HS-5 (cell line): ENCODE measurements around the gene CYP26C1.

ENCODE experiments used
- DNase-seq: peaks from one replicate; pipeline ENCODE4 v3.0.0-alpha.2; 2012; ENCODE audit warnings: low read depth

CYP26C1 gene

DNA sequence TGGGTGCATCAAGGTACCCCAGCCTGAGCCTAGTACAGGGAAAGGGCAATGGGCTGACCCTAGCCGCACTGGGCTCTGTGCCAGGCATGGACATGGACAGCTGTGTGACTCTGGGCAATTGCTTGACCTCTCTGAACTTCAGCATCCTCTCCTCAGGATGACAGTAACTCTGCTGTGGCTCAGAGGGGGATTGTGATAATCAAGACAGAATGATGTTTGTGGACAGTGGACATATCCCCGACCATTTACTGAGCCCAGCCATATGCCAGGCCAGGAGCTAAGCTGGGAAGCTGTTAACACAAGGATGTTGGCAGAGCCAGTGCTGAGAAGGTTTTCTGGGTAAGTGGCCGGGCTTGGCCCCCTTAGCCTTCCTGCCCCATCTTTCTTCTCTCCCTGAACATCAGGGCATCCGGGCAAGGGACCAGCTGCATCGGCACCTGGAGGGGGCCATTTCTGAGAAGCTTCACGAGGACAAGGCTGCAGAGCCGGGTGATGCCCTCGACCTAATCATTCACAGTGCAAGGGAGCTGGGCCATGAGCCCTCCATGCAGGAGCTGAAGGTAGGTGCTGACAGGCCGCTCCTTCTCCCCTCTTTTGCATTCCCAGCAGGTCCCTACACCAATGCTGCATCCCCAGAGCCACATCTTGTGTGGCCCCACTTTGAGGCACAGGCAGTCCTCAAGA lies 3.5 kb downstream of the CYP26C1 start:
- no peak for DNase-seq

DNA sequence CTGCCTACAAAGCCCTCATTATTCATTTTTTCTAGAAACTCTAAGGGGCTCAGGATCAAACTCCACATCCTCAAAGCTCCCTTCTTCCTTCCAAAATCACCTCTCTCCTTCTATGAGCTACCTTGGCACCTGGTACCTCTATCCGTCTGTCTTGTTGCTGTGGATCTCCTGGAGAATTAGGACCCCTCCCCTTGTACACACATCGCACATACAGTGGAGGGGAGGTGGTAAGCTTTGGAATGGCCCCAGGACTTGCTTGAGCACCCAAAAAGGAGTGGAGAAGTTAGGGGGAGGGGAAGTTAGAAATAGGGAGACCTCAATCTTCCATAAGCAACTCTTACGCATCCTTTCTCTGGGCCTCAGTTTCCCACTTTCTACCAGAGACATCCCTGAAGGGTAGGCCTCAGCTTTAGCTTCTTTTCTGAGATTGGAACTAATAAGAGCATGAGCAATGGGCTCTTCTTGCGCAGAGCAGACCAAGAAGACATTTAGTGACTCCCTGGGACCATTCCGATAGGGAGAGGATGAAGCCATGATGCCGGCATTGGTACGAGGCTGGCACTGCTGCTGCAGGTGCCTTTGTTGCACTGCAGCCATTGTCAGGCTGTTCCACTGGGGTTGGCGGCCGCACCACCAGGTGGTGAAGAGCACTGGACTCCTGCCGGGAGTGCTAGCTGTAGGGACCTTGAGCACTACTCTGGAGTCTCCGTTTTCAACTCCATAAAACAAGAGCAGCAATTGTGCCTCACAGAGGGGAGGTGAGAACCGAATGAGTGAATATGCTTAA lies 4.5 kb downstream of the CYP26C1 start:
- no peak for DNase-seq

DNA sequence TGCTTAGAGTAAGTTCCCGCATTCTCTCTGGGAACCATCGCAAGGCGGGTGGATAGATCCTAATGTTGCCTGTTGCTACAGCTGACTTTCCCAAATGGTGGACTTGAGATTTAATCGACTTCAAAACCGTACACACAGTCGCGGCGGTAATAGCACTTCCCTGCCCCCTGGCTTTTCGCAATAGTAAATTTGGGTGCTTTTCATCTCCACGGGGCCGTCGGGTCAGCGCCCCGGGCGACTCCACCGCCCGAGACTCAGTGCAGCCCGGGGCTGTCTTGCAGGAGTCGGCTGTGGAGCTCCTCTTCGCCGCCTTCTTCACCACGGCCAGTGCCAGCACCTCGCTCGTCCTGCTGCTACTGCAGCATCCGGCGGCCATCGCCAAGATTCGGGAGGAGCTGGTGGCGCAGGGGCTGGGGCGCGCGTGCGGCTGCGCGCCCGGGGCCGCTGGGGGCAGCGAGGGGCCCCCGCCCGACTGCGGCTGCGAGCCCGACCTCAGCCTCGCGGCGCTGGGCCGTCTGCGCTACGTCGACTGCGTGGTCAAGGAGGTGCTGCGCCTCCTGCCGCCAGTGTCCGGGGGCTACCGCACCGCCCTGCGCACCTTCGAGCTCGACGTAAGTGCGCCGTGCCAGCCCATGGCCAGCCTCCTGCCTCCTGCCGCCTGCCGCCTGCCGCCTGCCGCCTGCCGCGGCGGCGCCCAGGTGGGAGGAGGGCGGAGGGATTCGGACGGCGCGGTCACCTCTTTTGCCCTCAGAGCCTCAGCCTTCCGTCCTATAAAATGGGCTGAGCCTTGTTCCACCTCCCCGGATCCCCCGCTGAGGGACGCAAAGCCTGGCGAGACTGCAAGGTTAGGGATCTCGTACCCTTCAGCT lies 5.3 kb downstream of the CYP26C1 start:
- no peak for DNase-seq

DNA sequence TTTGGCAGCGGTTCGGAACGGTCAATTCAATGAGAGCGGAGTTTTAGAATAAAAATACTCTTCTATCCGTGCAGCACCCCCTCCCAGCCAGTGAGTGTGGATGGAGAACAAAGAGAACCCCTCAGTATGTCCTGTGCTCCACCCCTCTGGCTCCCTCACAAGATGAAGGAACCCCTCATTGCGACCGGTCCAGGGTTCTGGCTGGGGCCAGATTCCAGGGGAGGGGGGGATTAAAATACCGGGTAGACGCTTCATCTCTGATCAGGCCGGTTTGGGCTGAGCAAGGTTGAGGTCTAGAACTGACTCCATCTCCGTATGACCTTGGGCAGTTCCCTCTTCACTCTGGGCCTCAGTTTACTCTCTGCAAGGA lies 5.9 kb downstream of the CYP26C1 start:
- no peak for DNase-seq

DNA sequence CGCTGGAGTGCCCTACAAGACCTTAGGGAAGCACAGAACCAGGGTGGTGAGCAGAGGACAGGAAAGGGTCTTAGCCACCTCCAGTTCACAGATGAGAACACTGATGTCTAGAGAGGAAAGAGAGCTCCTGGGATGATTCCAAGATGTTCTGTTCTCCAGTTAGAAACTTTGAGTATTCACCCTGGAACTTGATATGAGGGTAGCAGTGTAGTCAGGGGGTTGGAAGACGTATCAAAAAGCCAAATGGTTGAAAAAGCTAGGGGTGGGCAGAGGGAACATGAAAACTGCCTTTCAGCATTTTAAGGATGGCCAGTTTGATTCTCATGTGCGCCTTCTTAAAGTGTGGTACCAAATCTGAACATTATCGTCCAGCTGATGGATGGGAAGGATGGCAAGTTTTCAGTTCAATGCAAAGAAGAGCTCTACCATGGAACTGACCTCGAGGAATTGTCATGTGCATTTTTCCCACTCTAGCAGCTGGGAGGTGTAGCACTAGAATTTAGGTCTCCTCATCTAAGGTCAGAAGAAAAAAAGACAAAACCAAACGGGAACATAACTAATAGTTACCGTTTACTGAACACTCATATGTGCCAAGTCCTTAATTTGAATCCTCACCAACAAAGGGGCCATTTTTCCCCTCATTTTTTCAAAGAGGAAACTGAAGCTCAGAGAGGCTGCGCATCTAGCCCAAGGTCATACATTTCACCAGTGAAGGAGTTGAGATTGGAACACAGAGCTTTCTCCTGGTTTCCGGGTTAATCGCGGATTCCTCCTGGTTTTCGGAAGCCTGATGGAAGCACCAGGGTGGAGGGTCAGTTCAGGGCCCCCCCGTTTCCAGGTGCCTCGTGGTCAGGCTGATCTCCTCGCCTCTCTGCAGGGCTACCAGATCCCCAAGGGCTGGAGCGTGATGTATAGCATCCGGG lies 7.1 kb downstream of the CYP26C1 start:
- DNase-seq: no peak

DNA sequence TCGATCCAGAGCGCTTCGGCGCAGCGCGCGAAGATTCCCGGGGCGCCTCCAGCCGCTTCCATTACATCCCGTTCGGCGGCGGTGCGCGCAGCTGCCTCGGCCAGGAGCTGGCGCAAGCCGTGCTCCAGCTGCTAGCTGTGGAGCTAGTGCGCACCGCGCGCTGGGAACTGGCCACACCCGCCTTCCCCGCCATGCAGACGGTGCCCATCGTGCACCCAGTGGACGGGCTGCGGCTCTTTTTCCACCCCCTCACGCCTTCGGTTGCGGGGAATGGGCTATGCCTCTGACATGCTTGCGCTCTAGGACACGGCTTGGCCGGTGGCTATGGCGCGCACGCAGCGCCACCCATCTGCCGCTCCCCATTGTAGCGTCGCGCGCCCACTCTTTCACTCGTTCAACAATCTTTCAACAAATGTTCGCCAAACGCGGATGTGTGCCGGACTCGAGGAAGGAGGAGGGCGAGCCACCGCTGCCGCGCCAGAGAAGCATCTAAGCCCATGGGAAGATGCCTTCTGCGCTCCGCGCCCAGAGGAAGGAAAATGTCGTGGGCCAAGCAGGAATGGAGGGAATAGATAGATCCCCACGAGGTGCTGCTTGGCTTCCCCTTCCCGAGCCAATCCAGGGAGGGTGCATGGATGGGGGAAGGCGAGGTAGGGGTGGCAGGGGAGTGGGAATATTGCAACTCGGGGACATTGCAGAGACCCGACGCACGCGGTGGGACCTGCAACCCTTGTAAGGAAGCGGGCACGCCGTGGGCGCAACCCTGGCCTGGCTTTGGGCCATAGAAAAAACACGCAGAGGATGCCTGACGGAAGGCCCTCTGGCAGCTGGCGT lies 8.0 kb downstream of the CYP26C1 start:
- DNase-seq: no peak

DNA sequence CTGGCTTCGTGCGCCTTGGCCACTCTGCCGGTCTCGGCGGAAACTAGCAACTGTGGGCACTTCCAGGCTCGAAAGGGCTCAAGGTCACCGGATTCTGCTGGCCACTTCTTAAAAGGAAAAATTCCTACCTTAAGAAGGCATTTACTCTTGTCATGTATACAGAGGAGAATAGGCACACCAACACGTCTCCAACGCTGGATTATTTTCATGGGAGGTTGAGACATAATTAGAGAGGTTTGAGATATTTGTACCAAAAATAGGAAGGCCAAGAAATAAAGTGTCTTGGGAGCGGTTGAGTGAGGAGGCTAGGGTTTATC lies 8.6 kb downstream of the CYP26C1 start:
- no peak for DNase-seq

DNA sequence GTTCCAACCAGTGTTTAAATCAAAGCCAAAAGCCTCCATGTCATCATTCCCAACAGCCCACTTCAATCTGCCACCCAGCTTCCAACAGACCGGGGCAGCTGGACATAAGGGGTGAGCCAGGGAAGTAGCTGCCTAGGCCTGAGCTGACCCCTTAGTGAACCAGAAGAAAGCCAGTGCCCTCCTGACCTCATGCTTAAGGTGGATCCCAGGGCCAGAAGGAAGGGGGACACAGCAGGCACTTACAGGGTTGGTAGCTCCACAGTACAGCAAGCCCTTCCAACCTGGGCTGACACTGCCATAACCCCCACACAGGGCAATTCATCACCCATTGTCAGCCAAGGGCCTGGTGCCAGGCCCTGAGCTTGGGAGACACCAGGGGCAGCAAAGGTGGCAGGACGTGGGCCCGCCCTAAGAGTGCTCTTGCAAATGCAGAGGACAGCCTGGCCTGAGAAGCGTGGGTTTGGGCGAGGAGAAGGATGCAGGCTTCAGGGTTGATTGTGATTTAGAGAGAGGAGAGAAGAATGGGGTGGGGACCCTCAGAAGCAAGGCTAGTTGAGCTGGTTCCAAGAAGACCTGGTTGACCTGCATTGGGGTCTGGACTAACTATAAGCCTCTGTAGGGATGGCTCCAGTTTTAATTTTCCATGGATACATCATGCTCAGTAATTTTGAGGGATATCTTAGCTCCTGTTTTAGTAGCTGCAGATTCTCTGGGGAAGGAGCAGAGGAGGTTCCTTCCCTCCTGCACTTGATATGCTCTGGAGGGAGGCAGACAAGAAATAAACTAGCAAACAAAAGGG lies 10.0 kb downstream of the CYP26C1 start:
- no peak for DNase-seq

DNA sequence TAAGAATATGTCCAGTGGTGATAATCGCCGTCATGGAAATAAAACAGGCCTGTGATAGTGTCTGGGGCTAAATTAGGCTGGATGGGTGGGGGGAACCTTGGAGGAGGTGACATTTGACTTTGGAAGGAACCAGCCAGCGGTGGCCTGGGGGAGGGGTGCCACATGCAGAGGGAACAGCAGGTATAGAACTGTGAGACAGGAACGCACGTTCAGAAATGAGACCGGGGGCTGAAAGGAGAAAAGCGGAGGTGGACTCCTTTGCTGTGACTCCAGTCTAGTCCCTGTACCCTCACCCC lies 10.5 kb downstream of the CYP26C1 start:
- DNase-seq: no peak

DNA sequence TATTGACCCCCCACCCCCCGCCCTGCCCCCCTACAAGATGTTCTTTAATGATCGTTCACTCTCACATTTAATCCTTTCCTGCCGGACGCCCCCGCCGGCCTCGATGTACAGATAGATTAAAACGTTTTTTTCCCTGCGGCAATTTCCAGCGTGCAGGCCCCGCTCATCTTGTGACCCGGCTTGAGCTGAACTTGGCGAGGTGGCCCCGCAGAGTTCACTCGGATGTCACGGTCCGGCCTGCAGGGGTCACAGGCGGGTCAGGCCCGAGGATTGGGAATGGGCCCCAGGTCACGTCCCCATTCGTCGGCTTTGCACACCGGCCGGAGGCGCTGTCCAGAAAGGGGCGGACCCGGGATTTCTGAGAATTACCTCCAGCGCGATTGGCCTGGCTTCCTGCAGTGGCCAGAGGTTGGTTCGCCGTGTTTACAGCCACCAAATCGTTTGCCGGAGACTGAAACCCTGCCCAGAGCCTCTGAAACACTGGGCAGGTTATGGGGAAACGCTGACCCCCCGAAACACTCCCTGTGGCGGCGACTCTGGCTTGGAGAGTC lies 11.2 kb downstream of the CYP26C1 start:
- DNase-seq: no peak

DNA sequence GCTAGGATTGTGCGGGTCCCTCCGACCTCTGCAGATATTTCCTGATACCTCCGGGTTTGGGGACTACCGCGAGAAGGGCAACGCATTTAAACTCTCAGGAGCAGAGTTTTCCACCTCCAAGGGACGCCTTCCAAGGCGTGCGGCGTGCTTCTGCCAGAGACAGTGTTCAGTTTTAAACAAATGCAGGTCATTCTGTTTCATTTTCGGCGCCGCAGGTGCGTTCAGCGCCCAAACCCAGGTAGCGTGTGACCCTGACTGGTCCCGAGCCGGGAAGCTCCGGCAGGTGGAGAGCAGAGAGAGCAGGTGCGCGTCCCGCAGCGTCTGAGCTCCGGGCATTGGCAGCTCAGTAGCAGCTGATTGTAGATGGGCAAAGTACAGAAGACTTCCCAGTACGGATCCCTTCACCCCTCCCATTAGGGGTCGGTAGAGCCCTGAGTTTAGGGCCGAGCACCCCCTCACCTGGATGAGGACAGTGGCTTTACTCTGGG lies 11.7 kb downstream of the CYP26C1 start:
- DNase-seq: no peak

DNA sequence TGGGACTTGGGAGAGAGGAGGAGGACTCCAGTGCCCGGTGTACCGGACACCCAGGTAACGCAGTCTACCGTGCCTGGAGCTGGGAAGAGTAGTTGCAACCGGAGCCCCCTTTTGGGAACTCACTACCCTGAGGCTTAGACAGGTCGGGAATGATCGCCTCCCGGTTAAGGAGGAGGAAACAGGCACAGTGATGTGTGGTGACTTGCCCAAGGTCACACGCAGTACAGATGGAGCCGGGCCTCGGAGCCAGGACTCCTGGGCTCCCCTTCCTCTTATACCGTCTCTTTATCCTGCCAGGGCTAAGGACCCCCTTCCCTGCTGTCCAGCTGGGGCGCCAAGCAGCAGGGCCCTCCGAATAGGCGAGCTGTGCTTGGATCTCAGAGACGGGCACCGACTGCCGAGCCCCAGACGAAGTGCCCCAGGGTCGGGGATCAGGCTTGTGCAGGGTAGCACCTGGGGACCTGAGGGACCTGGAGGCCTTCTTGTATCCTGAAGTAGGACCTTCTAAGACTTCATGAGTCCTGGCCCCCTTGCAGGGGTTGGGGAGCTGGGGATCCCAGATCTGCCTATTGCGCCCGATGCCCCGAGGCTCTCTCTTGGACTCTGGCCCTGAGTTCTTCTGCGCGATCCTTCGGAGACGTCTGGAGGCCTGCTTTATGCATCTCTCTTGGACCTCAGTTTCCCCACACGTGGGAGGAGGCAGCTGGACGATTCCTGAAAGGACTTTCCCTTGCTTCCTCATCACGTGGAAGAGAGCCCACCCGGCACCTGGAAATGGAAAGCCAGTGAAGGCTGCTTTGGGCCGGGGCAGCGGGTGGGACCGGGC lies 12.3 kb downstream of the CYP26C1 start:
- DNase-seq: no peak

DNA sequence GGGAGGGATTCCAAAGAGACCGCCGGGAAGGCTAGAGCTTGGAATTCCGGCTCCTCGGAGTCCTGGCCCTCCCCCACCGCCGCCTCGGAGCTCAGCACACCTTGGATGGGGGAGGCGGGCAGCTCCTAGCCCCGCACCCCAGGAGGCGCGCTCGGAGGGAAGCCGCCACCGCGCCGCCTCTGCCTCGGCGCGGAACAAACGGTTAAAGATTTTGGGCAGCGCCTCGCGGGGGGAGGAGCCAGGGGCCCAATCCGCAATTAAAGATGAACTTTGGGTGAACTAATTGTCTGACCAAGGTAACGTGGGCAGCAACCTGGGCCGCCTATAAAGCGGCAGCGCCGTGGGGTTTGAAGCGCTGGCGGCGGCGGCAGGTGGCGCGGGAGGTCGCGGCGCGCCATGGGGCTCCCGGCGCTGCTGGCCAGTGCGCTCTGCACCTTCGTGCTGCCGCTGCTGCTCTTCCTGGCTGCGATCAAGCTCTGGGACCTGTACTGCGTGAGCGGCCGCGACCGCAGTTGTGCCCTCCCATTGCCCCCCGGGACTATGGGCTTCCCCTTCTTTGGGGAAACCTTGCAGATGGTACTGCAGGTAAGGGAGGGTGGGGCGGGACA lies 13.0 kb downstream of the CYP26C1 start, which contains the start of gene CYP26A1:
TSS of gene CYP26A1 (plus strand) at position 355 of the 608 bp plus-strand sequence. CDS start at position 397, 42 bp downstream.
- no peak for DNase-seq

DNA sequence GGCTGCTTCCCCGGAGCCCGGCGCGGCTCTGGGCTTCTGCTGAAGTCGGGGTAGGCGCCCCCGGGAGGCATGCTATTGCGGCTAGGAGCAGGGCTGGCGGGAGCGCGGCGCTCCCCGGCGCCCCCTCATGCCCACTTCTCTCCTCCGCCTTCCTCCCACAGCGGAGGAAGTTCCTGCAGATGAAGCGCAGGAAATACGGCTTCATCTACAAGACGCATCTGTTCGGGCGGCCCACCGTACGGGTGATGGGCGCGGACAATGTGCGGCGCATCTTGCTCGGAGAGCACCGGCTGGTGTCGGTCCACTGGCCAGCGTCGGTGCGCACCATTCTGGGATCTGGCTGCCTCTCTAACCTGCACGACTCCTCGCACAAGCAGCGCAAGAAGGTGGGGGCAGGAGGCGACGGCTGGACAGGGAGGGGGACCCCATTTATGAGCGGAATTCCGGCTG lies 13.6 kb downstream of the CYP26C1 start:
- no peak for DNase-seq

DNA sequence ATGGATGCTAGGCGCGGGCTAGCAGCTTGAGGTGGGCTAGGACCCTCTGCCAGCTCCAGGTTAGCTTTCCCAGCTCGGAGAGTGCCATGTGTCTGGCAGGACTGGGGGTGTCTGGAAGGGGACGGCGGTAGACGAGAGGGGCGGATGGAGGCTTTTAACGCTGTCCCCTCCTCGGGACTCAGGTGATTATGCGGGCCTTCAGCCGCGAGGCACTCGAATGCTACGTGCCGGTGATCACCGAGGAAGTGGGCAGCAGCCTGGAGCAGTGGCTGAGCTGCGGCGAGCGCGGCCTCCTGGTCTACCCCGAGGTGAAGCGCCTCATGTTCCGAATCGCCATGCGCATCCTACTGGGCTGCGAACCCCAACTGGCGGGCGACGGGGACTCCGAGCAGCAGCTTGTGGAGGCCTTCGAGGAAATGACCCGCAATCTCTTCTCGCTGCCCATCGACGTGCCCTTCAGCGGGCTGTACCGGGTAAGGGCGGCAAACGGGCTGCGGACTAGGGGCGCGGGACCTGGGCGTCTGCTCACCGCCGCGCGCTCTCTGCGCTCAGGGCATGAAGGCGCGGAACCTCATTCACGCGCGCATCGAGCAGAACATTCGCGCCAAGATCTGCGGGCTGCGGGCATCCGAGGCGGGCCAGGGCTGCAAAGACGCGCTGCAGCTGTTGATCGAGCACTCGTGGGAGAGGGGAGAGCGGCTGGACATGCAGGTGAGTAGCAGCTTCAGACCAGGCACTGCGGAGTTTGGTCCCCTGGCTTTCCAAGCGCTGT lies 14.2 kb downstream of the CYP26C1 start:
- no peak for DNase-seq

DNA sequence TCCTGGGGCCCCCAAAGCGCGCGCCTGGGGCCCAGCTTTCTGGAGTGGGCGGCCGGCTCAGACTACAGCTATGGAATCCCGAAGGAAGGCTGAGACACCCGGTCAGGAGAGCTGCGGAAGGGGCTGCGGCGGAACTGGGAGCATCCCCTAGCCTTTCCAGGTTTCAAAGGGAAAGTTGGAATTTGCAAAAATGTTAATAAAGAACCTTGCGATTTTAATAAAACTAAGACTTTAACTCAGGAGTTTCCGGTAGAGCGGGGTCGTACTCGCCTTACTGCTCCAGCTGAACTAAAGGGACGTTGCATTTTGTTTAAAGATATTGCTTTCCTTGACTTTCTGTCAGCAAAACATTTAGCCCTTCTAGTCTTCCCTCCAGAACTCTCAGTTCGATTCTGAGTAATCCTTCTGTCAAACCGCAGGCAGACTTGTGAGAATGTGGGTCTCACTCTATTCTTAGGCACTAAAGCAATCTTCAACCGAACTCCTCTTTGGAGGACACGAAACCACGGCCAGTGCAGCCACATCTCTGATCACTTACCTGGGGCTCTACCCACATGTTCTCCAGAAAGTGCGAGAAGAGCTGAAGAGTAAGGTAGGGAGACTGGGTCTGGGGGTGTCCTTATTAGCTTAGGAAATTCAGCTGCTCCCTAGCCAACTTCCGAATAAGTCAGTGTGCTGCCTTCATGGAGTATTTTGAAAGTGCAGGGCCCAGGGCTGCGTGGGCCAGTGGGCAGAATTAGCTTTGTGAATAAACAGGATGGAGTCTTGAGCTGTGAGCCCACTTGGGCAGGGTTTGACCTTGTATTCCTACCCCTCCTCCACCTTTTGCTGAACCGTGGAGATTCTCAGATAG lies 15.0 kb downstream of the CYP26C1 start:
- DNase-seq: no peak

DNA sequence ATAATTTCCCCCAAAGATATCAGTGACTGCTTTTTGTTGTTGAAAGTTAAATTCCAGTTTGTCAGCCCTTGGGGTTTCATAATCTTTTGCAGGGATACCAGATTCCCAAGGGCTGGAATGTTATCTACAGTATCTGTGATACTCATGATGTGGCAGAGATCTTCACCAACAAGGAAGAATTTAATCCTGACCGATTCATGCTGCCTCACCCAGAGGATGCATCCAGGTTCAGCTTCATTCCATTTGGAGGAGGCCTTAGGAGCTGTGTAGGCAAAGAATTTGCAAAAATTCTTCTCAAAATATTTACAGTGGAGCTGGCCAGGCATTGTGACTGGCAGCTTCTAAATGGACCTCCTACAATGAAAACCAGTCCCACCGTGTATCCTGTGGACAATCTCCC lies 16.3 kb downstream of the CYP26C1 start:
- no peak for DNase-seq
